ENCODE results near the gene CYSTM1. TPM values are rescaled to one million over a fixed set of nuclear protein-coding genes. Genes with fewer than 3 reads are reported as not detected.
A peak's percentile ranks its signal among the peaks of the same experiment; 100 is the strongest.

CYSTM1 gene
- polyA plus RNA-seq, 2 of the 4 experiments (the other 2 are of a cell fraction): 76.8 to 103 TPM

DNA sequence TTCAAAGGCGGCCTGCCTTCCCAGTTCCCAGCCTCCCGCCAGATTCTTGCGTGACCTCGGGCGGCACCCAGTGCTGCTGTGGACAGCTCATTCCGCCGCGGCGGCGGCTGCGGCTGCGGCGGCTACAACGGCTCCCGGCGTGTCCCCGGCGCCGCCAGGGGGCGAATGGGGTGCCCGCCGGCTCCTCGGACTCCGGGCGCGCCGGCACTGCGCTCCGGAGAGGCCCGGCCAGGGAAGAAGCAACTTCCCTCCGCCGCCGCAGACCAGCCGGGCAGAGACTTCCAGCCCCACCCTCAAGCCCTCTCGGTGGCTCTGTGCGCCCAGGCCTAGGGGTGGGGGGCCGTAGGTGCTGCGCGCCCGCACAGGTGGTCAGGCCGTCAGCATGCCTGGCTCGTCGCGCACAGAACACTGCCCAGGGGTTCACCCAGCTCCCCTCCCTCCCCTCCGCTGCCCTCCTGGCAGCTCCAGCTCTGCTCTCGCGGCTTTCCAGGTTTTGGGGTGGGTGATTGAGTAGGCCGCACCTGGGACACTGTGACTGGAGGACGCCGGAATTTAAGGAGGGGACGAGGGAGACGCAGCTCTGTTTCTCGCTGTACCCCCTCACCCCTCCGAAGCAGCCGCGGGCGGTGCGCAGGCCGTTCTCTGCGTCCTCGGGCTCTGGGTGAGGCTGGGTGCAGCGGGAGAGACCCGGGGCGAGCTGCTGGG lies 29.0 kb upstream of the CYSTM1 start:
- H3K27ac ChIP-seq: peak overlapping the region in 1 of 2 experiments; percentile 48; a peak in 2 of 6 replicates
- peaks cover 5% of the 10 kb centered on the region; the same call in 2 of the 3 replicates for H3K4me1 ChIP-seq
- peak overlapping the region; percentile 31 for H3K4me3 ChIP-seq
- TF ChIP-seq, protein P1, sequence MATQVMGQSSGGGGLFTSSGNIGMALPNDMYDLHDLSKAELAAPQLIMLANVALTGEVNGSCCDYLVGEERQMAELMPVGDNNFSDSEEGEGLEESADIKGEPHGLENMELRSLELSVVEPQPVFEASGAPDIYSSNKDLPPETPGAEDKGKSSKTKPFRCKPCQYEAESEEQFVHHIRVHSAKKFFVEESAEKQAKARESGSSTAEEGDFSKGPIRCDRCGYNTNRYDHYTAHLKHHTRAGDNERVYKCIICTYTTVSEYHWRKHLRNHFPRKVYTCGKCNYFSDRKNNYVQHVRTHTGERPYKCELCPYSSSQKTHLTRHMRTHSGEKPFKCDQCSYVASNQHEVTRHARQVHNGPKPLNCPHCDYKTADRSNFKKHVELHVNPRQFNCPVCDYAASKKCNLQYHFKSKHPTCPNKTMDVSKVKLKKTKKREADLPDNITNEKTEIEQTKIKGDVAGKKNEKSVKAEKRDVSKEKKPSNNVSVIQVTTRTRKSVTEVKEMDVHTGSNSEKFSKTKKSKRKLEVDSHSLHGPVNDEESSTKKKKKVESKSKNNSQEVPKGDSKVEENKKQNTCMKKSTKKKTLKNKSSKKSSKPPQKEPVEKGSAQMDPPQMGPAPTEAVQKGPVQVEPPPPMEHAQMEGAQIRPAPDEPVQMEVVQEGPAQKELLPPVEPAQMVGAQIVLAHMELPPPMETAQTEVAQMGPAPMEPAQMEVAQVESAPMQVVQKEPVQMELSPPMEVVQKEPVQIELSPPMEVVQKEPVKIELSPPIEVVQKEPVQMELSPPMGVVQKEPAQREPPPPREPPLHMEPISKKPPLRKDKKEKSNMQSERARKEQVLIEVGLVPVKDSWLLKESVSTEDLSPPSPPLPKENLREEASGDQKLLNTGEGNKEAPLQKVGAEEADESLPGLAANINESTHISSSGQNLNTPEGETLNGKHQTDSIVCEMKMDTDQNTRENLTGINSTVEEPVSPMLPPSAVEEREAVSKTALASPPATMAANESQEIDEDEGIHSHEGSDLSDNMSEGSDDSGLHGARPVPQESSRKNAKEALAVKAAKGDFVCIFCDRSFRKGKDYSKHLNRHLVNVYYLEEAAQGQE (IDR thresholded peaks at IDR 0.05): peak; percentile 76
- TF ChIP-seq SMC3 (IDR thresholded peaks at IDR 0.05): peak; percentile 63
- TF ChIP-seq, protein P2, sequence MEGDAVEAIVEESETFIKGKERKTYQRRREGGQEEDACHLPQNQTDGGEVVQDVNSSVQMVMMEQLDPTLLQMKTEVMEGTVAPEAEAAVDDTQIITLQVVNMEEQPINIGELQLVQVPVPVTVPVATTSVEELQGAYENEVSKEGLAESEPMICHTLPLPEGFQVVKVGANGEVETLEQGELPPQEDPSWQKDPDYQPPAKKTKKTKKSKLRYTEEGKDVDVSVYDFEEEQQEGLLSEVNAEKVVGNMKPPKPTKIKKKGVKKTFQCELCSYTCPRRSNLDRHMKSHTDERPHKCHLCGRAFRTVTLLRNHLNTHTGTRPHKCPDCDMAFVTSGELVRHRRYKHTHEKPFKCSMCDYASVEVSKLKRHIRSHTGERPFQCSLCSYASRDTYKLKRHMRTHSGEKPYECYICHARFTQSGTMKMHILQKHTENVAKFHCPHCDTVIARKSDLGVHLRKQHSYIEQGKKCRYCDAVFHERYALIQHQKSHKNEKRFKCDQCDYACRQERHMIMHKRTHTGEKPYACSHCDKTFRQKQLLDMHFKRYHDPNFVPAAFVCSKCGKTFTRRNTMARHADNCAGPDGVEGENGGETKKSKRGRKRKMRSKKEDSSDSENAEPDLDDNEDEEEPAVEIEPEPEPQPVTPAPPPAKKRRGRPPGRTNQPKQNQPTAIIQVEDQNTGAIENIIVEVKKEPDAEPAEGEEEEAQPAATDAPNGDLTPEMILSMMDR (IDR thresholded peaks at IDR 0.05): peak; percentile 52
- TF ChIP-seq RAD21 (conservative IDR thresholded peaks at IDR 0.05 in 1 of 2, IDR thresholded peaks at IDR 0.05 in 1 of 2): peak in 1 of 2 experiments; percentile 5; a peak in 2 of 5 replicates
- TF ChIP-seq MAZ (IDR thresholded peaks at IDR 0.05; ENCODE audit: borderline replicate concordance, low read depth, low read length): no peak
- ChIA-PET POLR2A (interaction anchor here (0.6 to 1.0 kb wide), 2 partner anchors 32 to 38 kb away, joined by 3 to 5 read pairs; partner anchors contain the start of gene PURA), CTCF (interaction anchor here (0.5 to 8.4 kb wide), 37 partner anchors 11 to 1876 kb away, joined by 3 to 143 read pairs (median 4); partner anchors contain the start of genes HBEGF, NRG2 and PURA)
- FAIRE-seq: no peak
- peak overlapping the region; percentile 88 for H3K4me2 ChIP-seq
- H3K9me3 ChIP-seq: no peaks in the 10 kb centered on the region
- 70% methylated on average over 33 of the region's 64 CpGs for WGBS (ENCODE audit: missing lambda C conversion rate)
- DNase-seq (ENCODE audit: low read depth in 1 of 2, low spot score in 1 of 2): peak; percentile 51 to 68
- ATAC-seq: peak; percentile 89 to 92

DNA sequence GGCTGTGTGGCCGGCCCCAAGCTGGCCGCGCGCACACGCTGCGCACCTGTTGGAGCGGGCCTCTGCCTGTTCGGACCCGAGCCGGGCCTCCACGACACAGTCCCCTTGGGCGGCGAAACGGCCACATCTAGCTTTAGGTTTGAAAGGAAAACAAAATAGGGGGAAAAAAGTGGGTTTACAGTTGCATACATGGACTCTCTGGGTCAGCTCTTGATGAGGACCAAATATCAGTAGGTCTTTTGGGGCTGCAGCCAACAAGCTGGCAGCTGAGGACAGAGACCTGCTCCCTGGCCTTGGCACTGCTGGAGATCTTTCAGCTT lies 28.5 kb upstream of the CYSTM1 start:
- Histone ChIP-seq H3K4me1 (peaks cover 5% of the 10 kb centered on the region; the same call in 2 of the 3 replicates), H3K27ac (no peak overlapping the region), H3K4me2 (peak overlapping the region; percentile 88; the same call in 1 of the 3 replicates), H3K4me3 (no peak overlapping the region; the same call in 2 of the 3 replicates), H3K9me3 (no peaks in the 10 kb centered on the region)
- FAIRE-seq: no peak
- 96% methylated on average over 14 of the region's 14 CpGs for WGBS (ENCODE audit: missing lambda C conversion rate)
- ATAC-seq: no peak
- TF ChIP-seq FOSL2 (IDR thresholded peaks at IDR 0.05) (no peak), FOSL2 (CRISPR knock-in tag; IDR thresholded peaks at IDR 0.05) (no peak), NR3C1 (IDR thresholded peaks at IDR 0.05) (no peak), ZFP36 (IDR thresholded peaks at IDR 0.05; ENCODE audit: borderline replicate concordance, partially characterized antibody) (no peak), EHMT2 (IDR thresholded peaks at IDR 0.05; ENCODE audit: low read depth) (no peak), HDAC2 (IDR thresholded peaks at IDR 0.05) (no peak), RNF2 (IDR thresholded peaks at IDR 0.05; ENCODE audit: borderline replicate concordance, low read depth) (no peak), POLR2AphosphoS2 (conservative IDR thresholded peaks at IDR 0.05; ENCODE audit: low read length) (no peak), EP300 (IDR thresholded peaks at IDR 0.05) (no peak), BHLHE40 (IDR thresholded peaks at IDR 0.05; ENCODE audit: low read depth, low read length) (no peak), CHD2 (IDR thresholded peaks at IDR 0.05; ENCODE audit: low read length, partially characterized antibody) (no peak), FOXS1 (CRISPR knock-in tag; IDR thresholded peaks at IDR 0.05) (no peak), RCOR1 (IDR thresholded peaks at IDR 0.05; ENCODE audit: low read depth, low read length) (no peak), POLR2A (IDR thresholded peaks at IDR 0.05; ENCODE audit: low read length) (no peak), CHD4 (IDR thresholded peaks at IDR 0.05; ENCODE audit: borderline replicate concordance) (no peak), CEBPB (IDR thresholded peaks at IDR 0.05) (no peak), SMC3 (IDR thresholded peaks at IDR 0.05) (no peak), CBX8 (IDR thresholded peaks at IDR 0.05) (no peak)
- TF ChIP-seq, protein P3, sequence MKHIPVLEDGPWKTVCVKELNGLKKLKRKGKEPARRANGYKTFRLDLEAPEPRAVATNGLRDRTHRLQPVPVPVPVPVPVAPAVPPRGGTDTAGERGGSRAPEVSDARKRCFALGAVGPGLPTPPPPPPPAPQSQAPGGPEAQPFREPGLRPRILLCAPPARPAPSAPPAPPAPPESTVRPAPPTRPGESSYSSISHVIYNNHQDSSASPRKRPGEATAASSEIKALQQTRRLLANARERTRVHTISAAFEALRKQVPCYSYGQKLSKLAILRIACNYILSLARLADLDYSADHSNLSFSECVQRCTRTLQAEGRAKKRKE (CRISPR knock-in tag; IDR thresholded peaks at IDR 0.05; ENCODE audit: low read depth): no peak
- TF ChIP-seq, protein P4, sequence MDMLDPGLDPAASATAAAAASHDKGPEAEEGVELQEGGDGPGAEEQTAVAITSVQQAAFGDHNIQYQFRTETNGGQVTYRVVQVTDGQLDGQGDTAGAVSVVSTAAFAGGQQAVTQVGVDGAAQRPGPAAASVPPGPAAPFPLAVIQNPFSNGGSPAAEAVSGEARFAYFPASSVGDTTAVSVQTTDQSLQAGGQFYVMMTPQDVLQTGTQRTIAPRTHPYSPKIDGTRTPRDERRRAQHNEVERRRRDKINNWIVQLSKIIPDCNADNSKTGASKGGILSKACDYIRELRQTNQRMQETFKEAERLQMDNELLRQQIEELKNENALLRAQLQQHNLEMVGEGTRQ (IDR thresholded peaks at IDR 0.05): no peak
- TF ChIP-seq, protein P5, sequence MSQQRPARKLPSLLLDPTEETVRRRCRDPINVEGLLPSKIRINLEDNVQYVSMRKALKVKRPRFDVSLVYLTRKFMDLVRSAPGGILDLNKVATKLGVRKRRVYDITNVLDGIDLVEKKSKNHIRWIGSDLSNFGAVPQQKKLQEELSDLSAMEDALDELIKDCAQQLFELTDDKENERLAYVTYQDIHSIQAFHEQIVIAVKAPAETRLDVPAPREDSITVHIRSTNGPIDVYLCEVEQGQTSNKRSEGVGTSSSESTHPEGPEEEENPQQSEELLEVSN (IDR thresholded peaks at IDR 0.05; ENCODE audit: borderline replicate concordance, low read depth): no peak
- no peak for DNase-seq (ENCODE audit: low read depth in 1 of 2, low spot score in 1 of 2)
- CTCF ChIA-PET: interaction anchor here (0.8 to 8.4 kb wide), 23 partner anchors 10 to 381 kb away, joined by 3 to 143 read pairs (median 5); partner anchors contain the start of genes HBEGF and PURA
- POLR2A ChIA-PET: no interaction called here

Measured in A549 (cell line).